CD4-positive, alpha-beta T cell treated with Interleukin-12 subunit alpha and Interleukin-12 subunit beta, for 1 hour (primary cell): ENCODE measurements around the gene TRPV6.

Experiments
- DNase-seq: peaks from one replicate; pipeline ENCODE4 v3.0.0-alpha.2; 2020

TRPV6 gene

DNA sequence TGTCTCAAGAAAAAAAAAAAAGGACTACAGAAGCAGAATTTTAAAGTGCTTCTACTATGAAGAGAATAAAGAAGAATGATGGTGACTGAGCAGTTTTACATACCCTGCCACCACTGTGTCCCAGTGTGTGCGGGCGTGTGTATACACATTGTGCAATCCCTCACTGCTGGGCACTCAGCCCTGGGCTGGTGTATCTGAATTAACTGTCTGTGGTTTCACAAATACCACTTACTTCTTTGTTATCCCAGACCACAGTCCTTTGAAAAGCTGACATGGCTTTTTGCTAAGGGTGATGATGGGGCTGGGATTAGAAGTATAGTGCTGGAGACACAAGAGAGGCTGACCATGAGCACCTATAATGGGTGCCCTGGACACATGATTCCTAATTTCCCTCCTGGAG, 21.1 kb upstream of the TRPV6 start:
- DNase-seq: no peak

DNA sequence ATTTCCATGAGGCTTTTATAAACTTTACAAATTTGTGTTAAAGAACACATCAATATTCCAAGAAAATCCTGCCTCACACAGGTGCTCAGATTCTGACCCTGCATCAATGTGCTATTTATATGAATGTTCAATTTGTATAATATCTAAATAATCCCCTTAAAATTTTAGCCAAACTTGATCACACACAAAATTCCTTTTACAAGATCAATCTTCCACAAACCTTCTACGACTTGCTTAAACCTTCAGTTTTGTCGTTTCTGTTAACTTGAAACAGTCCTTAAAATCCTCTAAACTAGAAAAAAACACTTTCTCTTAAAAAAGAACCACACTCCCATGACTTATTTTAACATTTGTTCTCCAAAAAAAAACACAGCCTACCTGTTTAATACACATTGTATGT, 20.2 kb upstream of the TRPV6 start:
- DNase-seq: no peak

- DNase-seq: no peak
These were observed 18.6 kb upstream of the TRPV6 start for GRCh38 chr7:142904128-142904527.

GRCh38 chr7:142901426-142902259, 16.1 kb upstream of the TRPV6 start:
- DNase-seq: no peak

GRCh38 chr7:142899661-142900060, 14.1 kb upstream of the TRPV6 start:
- no peak for DNase-seq

DNA sequence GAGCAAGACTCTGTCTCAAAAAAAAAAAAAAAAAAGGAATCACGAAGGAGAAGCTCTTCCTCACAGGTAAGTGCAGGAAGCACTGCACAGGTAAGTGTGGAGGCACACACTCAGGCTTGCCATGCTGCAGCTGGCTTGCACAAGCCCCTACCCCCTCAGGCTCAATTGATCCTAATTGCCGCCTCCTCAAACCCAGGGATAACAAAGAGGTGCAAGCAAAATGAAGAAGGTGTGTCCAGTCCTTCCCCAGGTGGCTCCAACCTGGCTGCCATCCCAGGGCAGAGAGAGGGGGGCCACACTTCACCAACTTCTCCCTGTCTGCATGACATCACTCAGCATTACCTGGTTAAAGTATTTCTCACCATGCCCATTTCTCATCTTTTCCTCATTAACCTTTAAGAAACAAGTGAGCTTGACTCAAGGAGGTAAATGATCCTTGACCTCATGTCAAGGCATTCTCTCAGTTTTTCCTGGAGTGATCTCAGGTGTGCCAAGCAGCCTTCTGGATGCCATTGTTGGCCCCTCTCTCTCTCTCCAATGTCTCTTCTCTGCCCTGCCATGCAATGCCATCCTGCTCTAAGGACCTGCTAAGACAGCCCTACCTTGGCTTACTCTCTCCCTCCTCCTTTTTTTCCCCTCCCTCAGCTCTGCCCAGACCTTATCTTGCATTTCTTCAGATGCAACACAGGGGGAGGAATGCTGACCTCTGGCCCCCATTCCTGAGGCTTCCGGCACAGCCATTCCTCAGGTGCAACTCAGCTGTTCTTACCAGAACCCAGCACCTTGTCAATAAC, 13.0 kb upstream of the TRPV6 start:
- no peak for DNase-seq

DNA sequence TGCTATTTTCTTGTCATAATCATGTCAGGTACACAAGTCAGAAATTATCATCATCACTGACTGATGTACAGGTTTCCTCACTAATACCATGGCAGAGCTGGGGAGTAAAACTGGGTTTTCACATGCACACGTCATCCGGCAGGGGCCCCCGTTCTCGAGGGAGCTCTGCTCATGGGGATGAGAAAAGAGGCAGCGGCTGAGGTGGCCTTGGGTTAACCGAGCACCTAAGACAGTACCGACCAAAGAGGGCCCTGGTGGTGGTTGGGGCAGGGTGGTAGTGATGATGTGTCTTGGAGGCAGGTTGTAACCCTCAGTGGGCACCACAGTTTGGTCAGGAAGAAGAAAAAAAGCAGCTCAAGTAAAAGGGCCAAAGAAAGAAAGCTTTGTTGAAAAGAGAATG, 12.1 kb upstream of the TRPV6 start:
- no peak for DNase-seq

GRCh38 chr7:142896741-142897379, 11.3 kb upstream of the TRPV6 start:
- no peak for DNase-seq

DNA sequence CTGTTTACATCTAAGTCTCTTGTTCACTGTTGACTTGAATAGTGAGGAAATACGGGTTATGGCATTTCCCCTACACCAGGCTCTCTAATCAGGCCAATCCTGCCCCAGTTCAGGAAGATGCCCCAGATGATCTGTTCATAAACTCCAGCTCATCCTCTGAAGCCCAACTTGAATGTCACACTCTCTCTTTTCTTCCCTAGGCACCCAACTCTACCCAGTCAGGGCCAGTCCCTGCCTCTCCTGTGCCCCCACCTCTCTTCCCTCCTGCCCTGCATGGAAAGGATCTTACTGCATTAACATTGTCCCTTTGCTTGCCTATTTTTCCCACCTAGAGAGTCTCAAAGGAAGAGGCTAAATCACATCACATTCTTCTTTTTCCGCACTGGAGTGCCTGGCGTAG, 10.6 kb upstream of the TRPV6 start:
- DNase-seq: no peak

DNA sequence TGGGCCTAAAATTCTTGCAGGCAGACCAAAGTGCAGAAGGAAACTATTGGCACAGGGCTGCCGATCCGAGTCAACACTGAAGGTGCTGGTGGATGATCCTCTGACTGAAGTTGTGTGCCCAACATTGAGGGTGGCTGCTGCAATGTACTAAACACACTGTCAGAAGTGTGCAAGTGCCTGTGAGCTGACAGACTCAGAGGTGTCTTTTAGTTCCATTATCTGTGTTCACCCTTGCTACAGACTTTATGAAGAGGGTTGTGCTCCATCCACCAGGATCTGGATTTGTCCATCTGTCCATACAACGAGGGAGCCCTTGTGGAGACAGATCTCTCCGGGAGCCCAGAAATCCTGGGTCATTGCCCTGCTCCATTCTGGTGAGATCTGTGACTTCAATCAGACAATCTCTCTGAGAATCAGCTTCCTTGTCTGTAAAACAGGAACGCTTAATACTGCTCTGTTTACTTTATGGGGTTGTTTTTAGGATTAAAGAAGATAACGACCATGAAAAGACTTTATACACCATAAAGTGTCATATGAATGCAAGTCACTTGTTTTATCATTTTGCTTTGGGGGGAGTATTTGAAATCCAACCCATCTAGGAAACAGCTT, 9.5 kb upstream of the TRPV6 start:
- no peak for DNase-seq

- DNase-seq: no peak
These were observed 8.8 kb upstream of the TRPV6 start for GRCh38 chr7:142894112-142894984.

DNA sequence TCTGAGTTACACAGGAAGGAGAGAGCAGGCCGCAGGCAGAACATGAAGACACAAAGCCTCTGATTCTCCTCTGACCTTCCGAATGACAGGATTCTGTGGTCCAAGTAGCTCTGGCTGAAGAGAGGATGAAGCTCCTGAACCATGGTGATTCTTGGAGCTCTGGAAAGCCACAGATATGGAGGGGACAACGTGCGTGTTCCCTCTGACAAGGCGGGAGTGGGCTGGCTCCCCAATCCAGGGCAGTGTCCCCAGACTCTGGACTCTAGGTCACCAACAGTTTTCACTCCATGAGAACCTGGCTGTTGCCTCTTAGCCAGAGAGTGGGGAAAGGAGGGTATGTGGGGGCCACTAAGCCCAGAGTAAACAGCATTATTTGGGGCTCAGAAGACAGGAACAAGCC, 7.4 kb upstream of the TRPV6 start:
- DNase-seq: no peak

- no peak for DNase-seq
These were observed 6.0 kb upstream of the TRPV6 start for GRCh38 chr7:142891490-142892082.

GRCh38 chr7:142890874-142891485, 5.4 kb upstream of the TRPV6 start:
- DNase-seq: no peak

DNA sequence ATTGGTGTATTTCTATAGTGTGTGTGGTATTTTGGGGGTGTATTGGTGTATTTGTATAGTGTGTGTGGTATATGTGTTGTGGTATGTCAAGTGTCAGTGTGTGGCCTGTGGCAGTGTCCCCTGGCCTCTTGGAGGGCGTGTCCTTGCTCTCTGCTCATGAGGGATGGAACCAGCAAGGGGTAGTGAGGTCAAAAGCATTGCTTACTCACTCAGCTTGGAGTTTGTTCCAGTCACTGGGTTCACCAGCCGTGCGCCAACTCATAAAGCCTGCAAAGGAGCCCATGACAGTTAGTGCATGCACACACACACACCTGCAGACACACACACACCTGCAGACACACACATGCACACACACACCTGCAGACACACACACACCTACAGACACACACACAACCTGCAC, 4.3 kb upstream of the TRPV6 start:
- no peak for DNase-seq

DNA sequence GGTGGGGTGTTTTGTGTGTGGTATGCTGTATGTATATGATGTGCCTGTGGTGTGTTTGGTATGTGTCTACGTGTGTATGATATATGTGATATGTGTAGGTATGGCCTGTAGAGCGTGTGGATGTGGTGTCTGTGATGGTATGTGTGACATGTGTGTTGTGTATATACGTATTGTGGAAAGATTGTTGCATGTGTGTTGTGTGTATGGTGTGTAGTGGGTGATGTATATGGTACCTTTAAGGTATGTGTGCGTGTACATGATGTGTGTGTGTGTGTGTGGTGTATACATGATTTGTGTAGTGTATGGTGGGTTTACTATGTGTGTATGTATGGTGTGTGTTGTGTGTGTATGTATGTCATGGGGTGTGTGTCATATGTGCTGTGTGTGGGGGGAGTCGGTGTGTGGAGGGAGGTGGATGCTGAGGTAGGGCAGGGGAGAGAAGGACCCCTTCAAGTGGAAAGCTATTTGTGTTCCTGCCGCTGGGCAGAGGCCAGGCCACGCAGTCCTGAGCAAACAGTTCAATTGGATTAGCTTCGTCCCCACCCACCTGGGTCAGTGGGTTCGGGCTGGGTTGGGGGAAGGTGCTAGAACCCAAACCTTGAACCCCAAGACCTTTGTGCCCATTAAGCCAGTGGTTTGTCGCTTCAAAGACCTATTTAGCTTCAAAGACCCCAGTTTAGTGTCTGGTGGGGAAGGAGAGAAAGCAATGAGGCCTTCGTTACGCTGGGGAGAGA, 1.9 kb upstream of the TRPV6 start:
- no peak for DNase-seq

DNA sequence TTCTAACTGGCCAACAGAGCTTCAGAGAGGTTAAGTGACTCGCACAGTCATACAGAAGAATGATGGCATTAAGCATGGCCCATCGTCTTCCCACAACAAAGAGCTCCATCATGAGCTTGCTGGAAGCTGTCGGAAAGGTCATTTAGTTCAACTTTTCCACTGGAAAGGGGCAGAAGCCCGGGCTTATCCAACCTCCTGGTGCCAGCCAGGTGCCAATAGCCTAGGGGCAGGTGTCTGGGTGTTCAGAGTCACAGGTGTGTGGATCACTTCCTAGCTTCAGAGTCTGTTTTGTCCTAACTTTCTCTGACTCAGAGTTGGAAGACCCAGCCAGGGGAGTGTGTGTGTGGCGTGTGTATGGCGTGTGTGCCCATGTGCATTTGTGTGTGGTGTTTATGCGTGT, 1.3 kb upstream of the TRPV6 start:
- no peak for DNase-seq

GRCh38 chr7:142884286-142884640, 1.3 kb downstream of the TRPV6 start:
- DNase-seq: no peak

DNA sequence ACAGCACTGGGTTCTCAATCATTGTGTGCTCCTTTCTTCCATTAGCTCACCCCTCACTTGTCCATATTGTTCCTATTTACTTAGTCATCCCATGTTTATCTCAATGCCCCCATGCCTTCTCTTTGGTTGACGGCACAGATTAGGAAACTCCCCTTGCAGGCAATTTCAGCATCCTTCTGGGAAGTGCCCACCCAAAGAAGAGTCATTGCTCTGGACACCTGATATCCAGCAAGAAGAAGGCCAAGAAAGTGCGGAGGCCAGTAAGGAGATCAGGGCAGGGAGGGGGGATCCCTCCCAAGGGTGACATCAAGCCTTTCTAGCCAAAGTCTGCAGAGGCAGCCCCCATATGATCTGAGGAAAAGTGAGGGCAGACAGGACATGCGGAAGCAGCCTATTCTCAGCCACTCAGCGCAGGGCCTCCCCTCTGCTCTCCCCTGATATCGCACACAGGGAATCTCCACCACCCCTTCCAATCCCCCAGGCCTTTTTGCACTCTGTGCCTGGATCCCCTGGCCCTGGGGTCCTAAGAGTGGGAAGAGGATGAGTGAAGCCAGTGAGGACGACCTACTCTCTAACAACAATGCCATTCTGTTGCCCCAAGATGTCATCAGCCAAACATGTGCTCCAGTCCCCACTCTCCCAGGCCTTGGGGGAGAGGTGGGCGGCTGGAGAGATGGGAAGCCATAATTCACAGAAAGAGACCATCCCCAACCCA, 1.8 kb downstream of the TRPV6 start:
- no peak for DNase-seq

- DNase-seq: no peak
These were observed 2.4 kb downstream of the TRPV6 start for GRCh38 chr7:142883145-142883544.
